Stimulated activated CD8-positive, alpha-beta memory T cell treated with anti-CD3 and anti-CD28 coated beads, Interleukin-7, amount 100 ng/mL, for 48 hours (primary cell): ENCODE data around the gene MPI.
"Not testable (repeated sequence)": the region's sequence is repeated elsewhere in the genome, so short reads cannot be mapped to it uniquely, and the experiment has no call there.

Experiments used
- DNase-seq, 2 donors: peaks; one replicate each; pipeline ENCODE4 v3.0.0-alpha.2; 2020; ENCODE audit warnings: low read depth in 1 of 2; ENCODE audit errors: extremely low read depth in 1 of 2

Gene MPI

GRCh38 chr15:74863239-74864056 is 26.4 kb upstream of the MPI start:
- no peak for DNase-seq

GRCh38 chr15:74864296-74864695 is 25.5 kb upstream of the MPI start:
- no peak for DNase-seq

DNA sequence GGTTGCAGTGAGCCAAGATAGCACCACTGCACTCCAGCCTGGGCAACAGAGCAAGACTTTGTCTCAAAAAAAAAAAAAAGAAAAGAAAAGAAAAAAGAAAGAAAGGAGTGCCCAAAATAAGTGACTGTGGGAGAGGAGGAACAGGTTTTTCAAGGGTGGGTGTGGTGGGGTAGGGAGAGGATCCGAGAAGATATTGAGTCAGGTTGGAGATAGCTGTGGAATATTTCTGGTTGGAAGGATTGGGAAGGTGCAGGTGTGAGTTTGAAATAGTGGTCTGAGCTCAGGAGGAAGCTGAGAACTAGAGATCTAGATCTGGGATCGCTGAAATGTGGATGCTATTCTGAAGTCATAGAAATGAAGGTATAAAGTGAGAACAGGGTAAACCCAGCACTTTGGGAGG is 24.5 kb upstream of the MPI start:
- DNase-seq, result no peak

- DNase-seq, result no peak
Measured at GRCh38 chr15:74866090-74866489, 23.8 kb upstream of the MPI start.

GRCh38 chr15:74867466-74868038 is 22.3 kb upstream of the MPI start:
- DNase-seq, result no peak

GRCh38 chr15:74868059-74868458 is 21.8 kb upstream of the MPI start:
- DNase-seq, result no peak

DNA sequence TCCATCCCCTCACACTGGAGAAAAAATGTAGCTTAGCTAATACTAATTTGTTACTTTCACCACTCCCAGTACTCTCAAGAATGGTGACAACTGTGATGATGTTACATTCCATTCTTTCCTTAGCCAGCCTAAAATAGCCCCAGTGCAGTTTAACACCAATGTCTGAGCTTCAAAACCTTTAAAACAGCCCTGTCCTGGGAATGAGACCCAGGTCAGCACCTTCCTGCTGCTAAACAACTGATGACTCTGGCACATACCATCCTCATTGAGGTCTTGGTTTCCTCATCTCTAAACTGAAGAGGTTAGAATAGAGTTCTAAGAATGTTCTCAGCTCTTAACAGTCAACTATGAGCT is 20.5 kb upstream of the MPI start:
- DNase-seq, result no peak

- peak in 1 of 2 donors; percentile 40 for DNase-seq
Measured at GRCh38 chr15:74869726-74870407, 20.0 kb upstream of the MPI start.

DNA sequence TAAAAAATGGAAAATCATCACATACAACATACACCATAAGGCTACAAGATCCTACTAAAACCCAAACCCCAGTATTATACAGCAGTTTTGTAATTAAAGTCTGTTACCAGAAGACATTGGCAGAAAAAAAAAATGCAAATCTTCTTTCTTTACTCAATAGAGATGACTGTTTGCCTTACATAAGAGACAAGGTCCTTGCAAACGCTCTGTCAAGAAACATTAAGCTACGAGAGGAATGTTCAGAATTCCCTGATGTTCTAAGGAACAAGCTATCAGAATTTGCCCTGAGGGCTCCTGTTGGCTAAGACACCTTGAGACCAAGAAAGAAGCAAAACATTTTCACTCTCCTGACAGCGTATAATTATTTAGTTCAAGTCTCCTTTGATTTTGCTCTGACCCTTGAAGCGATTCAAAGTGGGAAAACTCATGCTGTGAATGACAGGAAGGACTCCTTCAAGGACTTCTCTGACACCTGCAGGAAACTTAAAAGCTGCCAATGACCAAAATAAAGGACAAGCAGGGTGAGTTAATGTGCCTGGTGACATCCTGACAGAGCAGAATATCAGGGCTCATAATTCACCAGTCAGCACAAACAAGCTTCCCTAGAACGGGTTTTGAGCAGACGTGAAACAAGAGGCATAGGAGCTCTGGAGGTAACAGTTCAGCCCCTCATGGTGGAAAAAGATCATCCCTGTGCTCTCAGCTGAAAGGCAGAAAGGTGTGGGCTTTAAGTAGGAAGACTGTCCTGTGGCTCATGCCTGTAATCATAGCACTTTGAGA is 19.2 kb upstream of the MPI start:
- no peak for DNase-seq

GRCh38 chr15:74872702-74873035 is 17.2 kb upstream of the MPI start:
- no peak for DNase-seq

GRCh38 chr15:74873036-74873755 is 16.6 kb upstream of the MPI start, which contains the start of gene SCAMP2:
Gene SCAMP2 (minus strand): TSS chr15:74873365. CDS start chr15:74873255, 110 bp downstream.
- peak; percentile 79 to 91 for DNase-seq

DNA sequence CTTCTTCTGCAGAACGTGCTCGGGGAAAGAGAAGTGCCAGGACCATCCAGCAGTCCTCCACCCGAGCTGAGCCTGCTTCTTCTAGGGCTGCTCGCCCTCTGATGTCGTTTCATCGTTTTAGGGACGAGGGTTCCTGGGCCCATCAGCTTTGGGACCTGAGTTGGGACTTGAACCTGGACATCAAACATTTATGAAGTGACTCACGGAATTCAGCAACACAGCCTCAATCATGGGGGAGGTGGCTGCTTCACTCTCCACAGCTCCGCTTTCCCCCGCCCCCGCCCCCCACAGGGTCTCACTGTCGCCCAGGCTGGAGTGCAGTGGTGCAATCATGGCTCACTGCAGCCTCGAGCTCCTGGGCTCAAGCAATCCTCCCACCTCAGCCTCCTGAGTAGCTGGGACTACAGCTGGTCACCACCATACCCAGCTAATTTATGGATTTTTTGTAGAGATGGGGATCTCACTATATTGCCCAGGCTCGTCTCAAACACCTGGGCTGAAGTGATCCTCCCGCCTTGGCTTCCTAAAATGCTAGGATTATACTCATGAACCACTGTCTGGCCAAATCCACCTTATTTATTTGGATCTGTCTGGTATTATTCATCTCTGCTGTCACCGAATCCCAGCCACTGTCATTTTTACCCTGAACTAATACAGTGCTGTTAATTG is 16.0 kb upstream of the MPI start:
- DNase-seq, result no peak

DNA sequence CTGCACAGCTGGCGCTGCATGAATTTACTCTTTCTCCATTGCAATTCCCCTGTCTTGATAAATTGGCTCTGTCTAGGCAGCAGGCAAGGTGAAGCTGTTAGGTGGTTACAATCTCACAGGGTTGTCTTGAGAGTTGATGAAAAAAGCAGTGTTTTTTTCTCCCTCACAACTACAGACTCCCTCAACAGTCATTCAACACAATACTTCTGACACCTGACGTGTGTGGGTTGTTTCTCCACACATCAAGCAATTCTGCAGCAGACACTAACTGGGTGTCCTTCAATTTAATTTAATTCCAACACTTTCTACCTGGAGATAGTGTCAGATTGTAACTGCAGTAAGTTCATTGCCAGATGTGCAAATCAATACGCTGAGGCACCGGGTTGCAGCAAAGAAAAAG is 11.6 kb upstream of the MPI start:
- DNase-seq, result no peak

GRCh38 chr15:74882528-74882927 is 7.3 kb upstream of the MPI start:
- DNase-seq, result no peak

DNA sequence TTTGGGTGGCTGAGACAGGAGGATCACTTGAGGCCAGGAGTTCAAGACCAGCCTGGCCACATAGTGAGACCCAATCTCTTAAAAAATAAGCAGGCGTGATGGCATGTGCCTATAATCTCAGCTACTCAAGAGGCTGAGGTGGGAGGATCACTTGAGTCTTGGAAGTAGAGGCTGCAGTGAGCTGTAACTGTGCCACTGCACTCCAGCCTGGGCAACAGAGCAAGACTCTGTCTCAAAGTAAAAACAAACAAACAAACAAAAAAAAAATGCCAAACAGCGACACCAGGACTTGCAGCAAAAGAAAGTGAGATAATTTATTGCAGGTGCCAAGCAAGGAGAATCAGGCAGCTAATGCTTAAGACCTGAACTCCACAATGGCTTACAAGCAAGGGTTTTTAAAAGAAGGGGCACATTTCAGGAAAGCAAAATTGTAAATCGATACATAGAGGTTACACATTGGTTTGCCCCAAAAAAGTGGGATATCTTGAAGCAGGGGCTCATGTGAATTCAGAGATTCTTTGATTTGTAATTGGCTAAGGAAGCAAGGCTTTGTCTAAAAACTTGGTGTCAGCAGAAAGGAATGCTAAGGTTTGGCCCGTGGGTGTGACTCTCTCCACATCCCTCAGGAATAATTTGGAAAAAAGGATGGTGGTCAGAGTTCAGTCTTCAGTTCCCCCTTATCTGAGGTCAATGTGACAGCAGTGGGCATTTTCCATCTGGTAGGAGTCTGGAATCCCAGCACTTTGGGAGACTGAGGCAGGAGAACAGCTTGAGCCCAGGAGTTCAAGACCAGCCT is 5.2 kb upstream of the MPI start:
- no peak for DNase-seq

DNA sequence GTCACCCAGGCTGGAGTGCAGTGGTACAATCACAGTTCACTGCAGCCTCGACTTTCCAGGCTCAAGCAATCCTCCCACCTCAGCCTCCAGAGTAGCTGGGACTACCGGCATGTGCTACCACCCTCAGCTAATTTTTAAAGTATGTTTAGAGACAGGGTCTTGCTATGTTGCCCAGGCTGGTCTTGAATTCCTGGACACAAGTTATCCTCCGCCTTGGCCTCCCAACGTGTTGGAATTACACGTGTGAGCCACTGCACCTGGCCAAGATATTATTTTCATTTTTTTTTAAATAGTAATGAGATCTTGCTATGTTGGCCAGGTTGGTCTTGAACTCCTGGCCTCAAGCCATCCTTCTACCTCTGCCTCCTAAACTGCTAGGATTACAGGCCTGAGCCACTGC is 4.4 kb upstream of the MPI start:
- DNase-seq, result no peak

DNA sequence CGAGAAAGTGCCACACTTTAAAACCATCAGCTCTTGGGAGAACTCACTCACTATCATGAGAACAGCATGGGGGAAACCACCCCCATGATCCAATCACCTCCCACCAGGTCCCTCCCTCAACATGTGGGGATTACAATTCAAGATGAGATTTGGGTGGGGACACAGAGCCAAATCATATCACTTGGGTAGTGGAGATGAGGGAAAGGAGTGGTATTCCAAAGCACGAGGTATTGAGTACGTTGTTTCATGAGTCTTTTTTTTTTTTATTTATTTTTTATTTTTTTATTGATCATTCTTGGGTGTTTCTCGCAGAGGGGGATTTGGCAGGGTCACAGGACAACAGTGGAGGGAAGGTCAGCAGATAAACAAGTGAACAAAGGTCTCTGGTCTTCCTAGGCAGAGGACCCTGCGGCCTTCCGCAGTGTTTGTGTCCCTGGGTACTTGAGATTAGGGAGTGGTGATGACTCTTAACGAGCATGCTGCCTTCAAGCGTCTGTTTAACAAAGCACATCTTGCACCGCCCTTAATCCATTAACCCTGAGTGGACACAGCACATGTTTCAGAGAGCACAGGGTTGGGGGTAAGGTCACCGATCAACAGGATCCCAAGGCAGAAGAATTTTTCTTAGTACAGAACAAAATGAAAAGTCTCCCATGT is 2.2 kb upstream of the MPI start:
- not testable (repeated sequence) for DNase-seq

GRCh38 chr15:74888716-74889115 is 1.1 kb upstream of the MPI start:
- DNase-seq, result no peak

- DNase-seq, result no peak
Measured at GRCh38 chr15:74889390-74889882, 406 bp upstream of the MPI start.
